ENCODE data around the gene B3GAT2.

Gene B3GAT2

GRCh38 chr6:70884074-70884983 is 72.5 kb downstream of the B3GAT2 start:
- TF ChIP-seq, protein P1, sequence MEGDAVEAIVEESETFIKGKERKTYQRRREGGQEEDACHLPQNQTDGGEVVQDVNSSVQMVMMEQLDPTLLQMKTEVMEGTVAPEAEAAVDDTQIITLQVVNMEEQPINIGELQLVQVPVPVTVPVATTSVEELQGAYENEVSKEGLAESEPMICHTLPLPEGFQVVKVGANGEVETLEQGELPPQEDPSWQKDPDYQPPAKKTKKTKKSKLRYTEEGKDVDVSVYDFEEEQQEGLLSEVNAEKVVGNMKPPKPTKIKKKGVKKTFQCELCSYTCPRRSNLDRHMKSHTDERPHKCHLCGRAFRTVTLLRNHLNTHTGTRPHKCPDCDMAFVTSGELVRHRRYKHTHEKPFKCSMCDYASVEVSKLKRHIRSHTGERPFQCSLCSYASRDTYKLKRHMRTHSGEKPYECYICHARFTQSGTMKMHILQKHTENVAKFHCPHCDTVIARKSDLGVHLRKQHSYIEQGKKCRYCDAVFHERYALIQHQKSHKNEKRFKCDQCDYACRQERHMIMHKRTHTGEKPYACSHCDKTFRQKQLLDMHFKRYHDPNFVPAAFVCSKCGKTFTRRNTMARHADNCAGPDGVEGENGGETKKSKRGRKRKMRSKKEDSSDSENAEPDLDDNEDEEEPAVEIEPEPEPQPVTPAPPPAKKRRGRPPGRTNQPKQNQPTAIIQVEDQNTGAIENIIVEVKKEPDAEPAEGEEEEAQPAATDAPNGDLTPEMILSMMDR (IDR thresholded peaks at IDR 0.05; ENCODE audit: insufficient read depth, low read depth, low read length, missing control alignments) = peak; percentile 91
- H3K4me3 ChIP-seq (ENCODE audit: low read length) = no peak overlapping the region
- DNase-seq (ENCODE audit: low read depth) = peak; percentile 51

DNA sequence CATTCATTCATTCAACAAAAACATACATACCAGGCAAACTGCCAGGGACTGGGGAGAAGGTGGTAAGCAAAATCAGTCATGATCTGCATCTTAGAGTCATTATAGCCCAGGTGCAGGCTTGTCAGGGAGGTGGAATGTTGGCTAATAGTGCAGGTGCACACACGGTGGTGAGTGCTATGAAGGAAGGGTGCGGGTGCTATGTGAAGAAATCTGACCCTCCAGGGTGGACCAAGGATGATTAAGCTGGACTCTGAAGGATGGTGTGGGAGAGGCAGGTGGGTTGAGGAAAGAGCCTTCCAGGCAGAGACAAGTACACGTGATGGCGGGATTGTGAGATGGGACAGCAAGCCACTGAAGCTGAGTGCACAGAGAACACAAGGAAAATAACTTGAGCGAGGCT is 77.4 kb downstream of the B3GAT2 start:
- TF ChIP-seq, protein P1 (IDR thresholded peaks at IDR 0.05; ENCODE audit: insufficient read depth, low read depth, low read length, missing control alignments) = no peak
- DNase-seq (ENCODE audit: low read depth) = peak; percentile 11
- no peak overlapping the region for H3K4me3 ChIP-seq (ENCODE audit: low read length)

DNA sequence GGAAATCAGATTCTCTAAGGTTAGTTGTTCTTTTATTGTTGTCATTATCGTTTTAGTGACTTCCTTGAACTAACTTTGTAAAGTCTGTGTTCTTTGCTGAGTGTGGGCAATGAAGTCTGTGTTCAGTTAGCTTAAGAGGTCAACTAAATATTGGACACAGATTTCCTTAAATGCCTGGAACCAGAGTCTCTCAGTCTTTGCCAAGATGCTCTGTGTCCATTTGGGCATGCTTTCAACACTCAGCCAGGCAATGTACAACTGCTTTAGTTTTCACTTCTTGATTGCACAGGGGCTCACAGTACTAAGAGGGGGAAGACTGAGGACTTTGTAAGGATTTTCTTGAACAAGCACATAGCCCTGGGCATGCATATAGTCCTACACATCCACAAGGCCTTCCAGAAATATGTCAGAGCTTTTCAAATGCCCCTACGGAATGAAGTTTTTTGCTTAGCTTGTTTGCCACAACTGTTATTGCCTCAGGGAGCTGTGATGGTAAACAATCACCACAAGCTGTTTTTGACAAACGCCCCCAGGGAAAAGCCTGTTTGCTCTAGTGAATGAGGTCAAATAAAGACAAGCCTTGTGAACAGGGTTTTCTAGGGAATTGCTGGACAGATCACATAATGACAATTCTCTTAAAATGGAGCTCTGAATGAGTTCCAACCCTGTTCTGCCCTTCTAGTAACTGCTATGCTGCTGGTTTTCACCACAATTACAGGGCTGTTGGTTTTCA is 82.5 kb downstream of the B3GAT2 start:
- DNase-seq (ENCODE audit: low read depth) = no peak
- no peak overlapping the region for H3K4me3 ChIP-seq (ENCODE audit: low read length)
- TF ChIP-seq, protein P1 (IDR thresholded peaks at IDR 0.05; ENCODE audit: insufficient read depth, low read depth, low read length, missing control alignments) = no peak

- TF ChIP-seq, protein P1 (IDR thresholded peaks at IDR 0.05; ENCODE audit: insufficient read depth, low read depth, low read length, missing control alignments) = no peak
- no peak for DNase-seq (ENCODE audit: low read depth)
- H3K4me3 ChIP-seq (ENCODE audit: low read length) = no peak overlapping the region
Measured at GRCh38 chr6:70872469-70872868, 84.4 kb downstream of the B3GAT2 start.

- DNase-seq (ENCODE audit: low read depth) = no peak
- no peak overlapping the region for H3K4me3 ChIP-seq (ENCODE audit: low read length)
- TF ChIP-seq, protein P1 (IDR thresholded peaks at IDR 0.05; ENCODE audit: insufficient read depth, low read depth, low read length, missing control alignments) = no peak
Measured at GRCh38 chr6:70864401-70864800, 92.5 kb downstream of the B3GAT2 start.

GRCh38 chr6:70863343-70863742 is 93.5 kb downstream of the B3GAT2 start:
- no peak overlapping the region for H3K4me3 ChIP-seq (ENCODE audit: low read length)
- TF ChIP-seq, protein P1 (IDR thresholded peaks at IDR 0.05; ENCODE audit: insufficient read depth, low read depth, low read length, missing control alignments) = no peak
- DNase-seq (ENCODE audit: low read depth) = no peak
